Stimulated activated CD4-positive, alpha-beta T cell treated with anti-CD3 and anti-CD28 coated beads, Interleukin-4, amount 100 ng/mL, for 1 hour (primary cell): ENCODE data around the gene UBL4B.

Experiments used
- DNase-seq: peaks from one replicate; pipeline ENCODE4 v3.0.0-alpha.2; 2020

UBL4B gene

GRCh38 chr1:110159168-110159567, 46.9 kb downstream of the UBL4B start:
- DNase-seq, result no peak

DNA sequence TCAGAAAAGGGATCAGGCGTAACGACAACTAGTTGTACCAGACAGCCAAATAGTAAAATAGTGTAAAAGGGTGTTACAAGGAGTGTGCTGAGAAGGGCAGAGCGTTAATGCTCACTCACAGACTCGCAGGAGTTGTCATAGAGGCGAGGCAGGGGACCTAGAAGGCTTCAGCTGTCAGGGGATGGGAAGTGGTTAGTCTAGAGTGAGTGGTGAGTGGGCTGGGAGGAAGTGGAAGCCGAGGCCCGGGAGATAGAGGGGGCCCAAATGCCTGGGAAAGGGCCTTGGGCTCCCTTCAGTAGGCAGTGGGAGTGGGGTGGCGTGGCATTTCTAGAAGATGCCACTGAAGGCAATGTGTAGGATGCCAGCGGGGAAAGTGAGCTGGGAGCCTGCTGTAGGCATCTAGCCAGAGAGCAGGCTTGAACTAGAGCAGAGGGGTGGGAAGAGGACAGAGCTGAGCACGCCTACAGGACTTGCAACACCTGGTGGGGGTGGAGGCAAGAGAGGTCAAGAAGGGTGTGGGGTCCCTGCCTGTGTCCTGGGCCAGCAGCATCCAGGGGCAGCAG, 48.4 kb downstream of the UBL4B start:
- no peak for DNase-seq

DNA sequence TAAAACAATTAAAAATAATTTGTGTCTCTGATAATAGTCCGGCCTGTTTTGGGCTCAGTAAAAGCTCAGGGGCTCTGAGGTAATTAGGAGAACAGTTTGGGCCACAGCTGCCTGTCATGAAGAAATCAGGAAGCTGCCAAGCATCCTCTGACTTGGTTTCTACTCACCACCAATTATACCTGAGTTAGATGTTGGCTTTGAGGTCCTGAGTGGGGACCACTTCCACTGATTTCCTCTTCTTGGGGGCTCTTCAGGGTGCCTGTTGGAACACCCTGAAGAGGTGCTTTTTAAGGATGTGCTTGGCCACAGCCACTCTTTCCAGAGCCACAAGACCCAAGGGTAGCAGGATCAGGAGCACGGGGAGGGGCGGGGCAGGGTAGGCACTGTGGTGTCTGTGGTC, 48.9 kb downstream of the UBL4B start:
- DNase-seq, result no peak

DNA sequence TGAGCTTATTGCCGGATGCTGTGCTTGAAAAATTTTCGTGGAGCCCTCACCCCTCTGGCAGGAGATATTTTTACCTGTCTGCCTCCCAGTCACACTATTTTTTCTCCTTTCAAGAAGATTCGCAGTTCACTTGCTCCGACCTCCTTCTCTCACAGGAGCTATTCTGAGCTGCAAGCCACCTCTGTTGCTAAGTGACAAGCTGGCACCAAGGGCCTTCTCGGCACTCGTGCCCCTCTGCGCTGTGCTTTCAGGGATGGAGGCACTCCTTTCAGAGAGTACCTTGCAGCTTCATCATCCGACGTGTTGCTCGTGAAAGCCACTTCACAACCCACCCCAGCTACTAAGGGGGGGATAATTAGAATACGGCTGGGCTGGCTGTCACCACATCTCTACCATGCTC, 49.6 kb downstream of the UBL4B start:
- DNase-seq, result no peak
